ENCODE data around the gene CDK1.

GRCh38 chr10:60819271-60819670, 41.0 kb downstream of the CDK1 start:
- no peak for TF ChIP-seq EZH2 (IDR thresholded peaks at IDR 0.05)
- TF ChIP-seq POLR2AphosphoS5 (IDR thresholded peaks at IDR 0.05; ENCODE audit: borderline replicate concordance, low read depth, low read length) = no peak
- no peak for TF ChIP-seq FOXP2 (optimal IDR thresholded peaks at IDR 0.05; ENCODE audit: control extremely low read depth, extremely low read length, insufficient read depth)

Measured in SK-N-MC (cell line).